Transverse colon (tissue), 4 donors: ENCODE measurements around the gene C1QTNF5. TPM values are rescaled to one million over a fixed set of nuclear protein-coding genes. Genes with fewer than 3 reads are reported as not detected.

Source experiments
- DNase-seq: peaks from one replicate; pipeline ENCODE4 v3.0.0-alpha.2; 2019
- H3K27ac ChIP-seq, 4 donors: fragments of 200-600 bp; sonication (generic); 2 replicates each; pipeline ENCODE4 v1.5.1; 2016 to 2018; ENCODE audit warnings: inconsistent platforms in 4 of 4
- H3K27me3 ChIP-seq: fragments of 200-600 bp; sonication (generic); 2 replicates; pipeline ENCODE4 v1.5.1; 2017; ENCODE audit warnings: inconsistent platforms
- H3K36me3 ChIP-seq, 4 donors: fragments of 200-600 bp; sonication (generic); 2 replicates each; pipeline ENCODE4 v1.5.1; 2017 to 2019; ENCODE audit warnings: inconsistent platforms in 4 of 4
- H3K4me1 ChIP-seq, 4 donors: fragments of 200-600 bp; sonication (generic); 2 replicates each; pipeline ENCODE4 v1.5.1; 2017 to 2020; ENCODE audit warnings: inconsistent platforms in 4 of 4
- H3K4me3 ChIP-seq, 4 donors: fragments of 200-600 bp; sonication (generic); 1 replicate in 1 of 4; 2 replicates in 3 of 4; pipeline versions ENCODE4 v1.5.1 to v1.6.1; 2017 to 2019; ENCODE audit warnings: inconsistent platforms in 4 of 4
- H3K9me3 ChIP-seq, 2 donors: fragments of 200-600 bp; sonication (generic); 2 replicates each; pipeline ENCODE4 v1.5.1; 2017 to 2019; ENCODE audit warnings: inconsistent platforms in 2 of 2
- CTCF ChIP-seq, 5 experiments: fragments of 200-600 bp in 3 of 5; fragments of 450-650 bp in 2 of 5; sonication (generic) in 3 of 5; IDR thresholded peaks; 1 replicate in 2 of 5; 2 replicates in 3 of 5; pipeline ENCODE4 v1.5.1; 2016 to 2017; ENCODE audit warnings: antibody characterized with exemption in 5 of 5, inconsistent platforms in 3 of 5, mild to moderate bottlenecking in 2 of 5, moderate library complexity in 1 of 5
- EP300 ChIP-seq: sonication (generic); formaldehyde crosslinking; IDR thresholded peaks from one replicate; pipeline ENCODE4 v1.6.1; 2017; ENCODE audit warnings: antibody characterized with exemption, low read depth
- POLR2A ChIP-seq: fragments of 450-650 bp; IDR thresholded peaks from one replicate; pipeline ENCODE4 v1.6.1; 2016; ENCODE audit warnings: antibody characterized with exemption, mild to moderate bottlenecking, moderate library complexity
- WGBS, 2 donors: methylation state at CpG; one replicate each; pipeline ENCODE4 v1.1.5; 2018; ENCODE audit warnings: low coverage in 1 of 2; 5-methylcytosine and 5-hydroxymethylcytosine counted together
- in situ Hi-C, 4 donors: fragments of 200-750 bp; cut with MboI; loops; one replicate each; pipeline versions ENCODE4 v1.15.0 to v1.15.1; 2017; ENCODE audit warnings: low sequenced_read_pairs in 3 of 4, low pct_ligation_motif_present in 1 of 4, low pct_unique_long_range_greater_than_20kb in 1 of 4
- intact Hi-C: fragments of 100-400 bp; cut with DNase I; formaldehyde crosslinking; loops from one replicate; pipeline ENCODE4 v1.15.1; 2023; ENCODE audit warnings: low total_unique reads
- total RNA-seq, 4 donors: library from RNA; depleted of rRNA; stranded (reverse); fragments of >200 nt; gene quantifications; one replicate each; pipeline ENCODE4 v1.1.0, GENCODE V29; 2016

Gene C1QTNF5
- total RNA-seq, 4 donors from 2014 or later, result 7.6 to 20.5 (median 11.4) TPM

- Histone ChIP-seq H3K4me3 (no peak overlapping the region), H3K4me1 (peaks cover 11 to 43% (median 28%) of the 10 kb centered on the region in 4 donors), H3K27me3 (no peaks in the 10 kb centered on the region), H3K9me3 (no peaks in the 10 kb centered on the region), H3K36me3 (no peaks in the 10 kb centered on the region), H3K27ac (peak overlapping the region in 2 of 4 donors; percentile 61 to 66)
- WGBS, 2 donors, result 40 to 54% methylated on average over 2 to 5 of the region's 5 CpGs
- in situ Hi-C loops (no loop called here), intact Hi-C loops (no loop called here)
- TF ChIP-seq POLR2A (no peak), CTCF (IDR thresholded peaks at IDR 0.05) (peak; percentile 81 to 94 (median 92))
- DNase-seq, result peak; percentile 84
These were observed 33.4 kb upstream of the C1QTNF5 start for GRCh38 chr11:119373921-119374631.

GRCh38 chr11:119373059-119373920 is 32.6 kb upstream of the C1QTNF5 start:
- no peak for TF ChIP-seq EP300
- Histone ChIP-seq H3K4me1 (peaks cover 19 to 51% (median 36%) of the 10 kb centered on the region in 4 donors), H3K4me3 (no peak overlapping the region), H3K36me3 (no peaks in the 10 kb centered on the region), H3K27ac (no peak overlapping the region), H3K9me3 (no peaks in the 10 kb centered on the region), H3K27me3 (no peaks in the 10 kb centered on the region)
- in situ Hi-C loops (no loop called here), intact Hi-C loops (no loop called here)
- 75% methylated on average over 23 of the region's 23 CpGs; no CpG with 5 or more reads in 1 of the 2 donors for WGBS, 2 donors
- no peak for DNase-seq

DNA sequence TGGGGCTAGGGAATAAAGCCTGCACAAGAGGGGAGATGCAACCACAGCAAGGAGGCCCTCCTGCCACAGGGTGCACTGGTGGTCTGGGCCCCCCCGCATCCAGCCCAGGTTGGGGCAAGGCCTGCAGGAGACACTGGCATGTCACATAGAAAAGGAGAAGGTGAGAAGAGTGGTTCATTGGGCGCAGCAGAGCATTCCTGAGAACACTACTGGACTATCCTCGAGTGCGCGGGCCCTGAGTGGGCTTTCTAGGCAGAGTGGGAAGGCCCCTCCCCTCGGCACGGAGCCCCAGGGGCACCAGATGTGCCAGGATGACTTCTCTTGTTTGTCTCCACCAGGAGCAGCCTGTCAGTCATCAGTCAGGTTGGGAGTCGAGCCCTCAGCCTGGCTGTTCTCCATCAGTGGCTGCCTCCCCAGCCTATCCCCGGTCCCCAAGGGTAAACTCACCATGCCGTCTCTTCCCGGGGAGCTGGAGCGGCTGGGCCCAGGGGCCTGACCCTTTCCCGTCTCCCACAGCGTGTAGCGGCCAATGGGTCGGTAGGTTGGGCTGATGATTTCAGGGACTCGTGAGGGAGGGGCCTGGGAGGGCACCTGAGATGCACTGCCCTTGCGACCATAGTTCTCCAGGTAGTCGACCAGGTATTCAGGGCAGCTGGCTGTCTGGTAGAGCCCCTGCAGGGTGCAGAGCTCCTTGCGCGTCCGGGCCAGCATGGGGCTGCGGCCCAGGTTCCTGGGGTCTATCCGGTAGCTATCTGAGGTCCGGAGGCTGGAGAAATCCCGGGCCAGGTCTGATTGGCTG is 31.8 kb upstream of the C1QTNF5 start:
- Histone ChIP-seq H3K9me3 (no peaks in the 10 kb centered on the region), H3K36me3 (no peaks in the 10 kb centered on the region), H3K4me3 (no peak overlapping the region), H3K27ac (no peak overlapping the region), H3K27me3 (no peaks in the 10 kb centered on the region), H3K4me1 (peaks cover 27 to 59% (median 44%) of the 10 kb centered on the region in 4 donors)
- intact Hi-C loops, result no loop called here
- in situ Hi-C loops, result no loop called here
- no peak for TF ChIP-seq CTCF (IDR thresholded peaks at IDR 0.05)
- no peak for TF ChIP-seq POLR2A
- DNase-seq, result no peak
- 88% methylated on average over 16 of the region's 26 CpGs; no CpG with 5 or more reads in 1 of the 2 donors for WGBS, 2 donors

- no peak for DNase-seq
- H3K9me3 ChIP-seq, result no peaks in the 10 kb centered on the region
- peaks cover 34 to 65% (median 51%) of the 10 kb centered on the region in 4 donors for H3K4me1 ChIP-seq
- H3K4me3 ChIP-seq, result no peak overlapping the region
- H3K27me3 ChIP-seq, result no peaks in the 10 kb centered on the region
- H3K27ac ChIP-seq, result no peak overlapping the region
- H3K36me3 ChIP-seq, result no peaks in the 10 kb centered on the region
- TF ChIP-seq EP300 (no peak), CTCF (IDR thresholded peaks at IDR 0.05) (peak in 1 of 5 experiments; percentile 23)
- intact Hi-C loops (no loop called here), in situ Hi-C loops (no loop called here)
- WGBS, 2 donors, result 67% methylated on average over 8 of the region's 8 CpGs; no CpG with 5 or more reads in 1 of the 2 donors
These were observed 31.1 kb upstream of the C1QTNF5 start for GRCh38 chr11:119371778-119372182.
